ENCODE measurements around the gene MTSS2. TPM values are rescaled to one million over a fixed set of nuclear protein-coding genes. Genes with fewer than 3 reads are reported as not detected.

The MTSS2 gene
- total RNA-seq, 2 donors from 2014 or later = 57.3 to 58.5 TPM

- no peaks in the 10 kb centered on the region for H3K27me3 ChIP-seq (replicated peaks; ENCODE audit: insufficient read depth)
- no peak overlapping the region for H3K4me3 ChIP-seq
- no peak for DNase-seq (ENCODE audit: low spot score)
- H3K4me1 ChIP-seq (ENCODE audit: control insufficient read depth in 1 of 2, low read depth in 2 of 2) = peaks cover 19 to 33% of the 10 kb centered on the region in 2 donors
- no peak overlapping the region for H3K27ac ChIP-seq
- ATAC-seq (ENCODE audit: insufficient number of reproducible peaks, low FRiP score, low read depth) = no peak
- H3K36me3 ChIP-seq = no peaks in the 10 kb centered on the region
- H3K9me3 ChIP-seq = no peaks in the 10 kb centered on the region
- TF ChIP-seq, protein P1, sequence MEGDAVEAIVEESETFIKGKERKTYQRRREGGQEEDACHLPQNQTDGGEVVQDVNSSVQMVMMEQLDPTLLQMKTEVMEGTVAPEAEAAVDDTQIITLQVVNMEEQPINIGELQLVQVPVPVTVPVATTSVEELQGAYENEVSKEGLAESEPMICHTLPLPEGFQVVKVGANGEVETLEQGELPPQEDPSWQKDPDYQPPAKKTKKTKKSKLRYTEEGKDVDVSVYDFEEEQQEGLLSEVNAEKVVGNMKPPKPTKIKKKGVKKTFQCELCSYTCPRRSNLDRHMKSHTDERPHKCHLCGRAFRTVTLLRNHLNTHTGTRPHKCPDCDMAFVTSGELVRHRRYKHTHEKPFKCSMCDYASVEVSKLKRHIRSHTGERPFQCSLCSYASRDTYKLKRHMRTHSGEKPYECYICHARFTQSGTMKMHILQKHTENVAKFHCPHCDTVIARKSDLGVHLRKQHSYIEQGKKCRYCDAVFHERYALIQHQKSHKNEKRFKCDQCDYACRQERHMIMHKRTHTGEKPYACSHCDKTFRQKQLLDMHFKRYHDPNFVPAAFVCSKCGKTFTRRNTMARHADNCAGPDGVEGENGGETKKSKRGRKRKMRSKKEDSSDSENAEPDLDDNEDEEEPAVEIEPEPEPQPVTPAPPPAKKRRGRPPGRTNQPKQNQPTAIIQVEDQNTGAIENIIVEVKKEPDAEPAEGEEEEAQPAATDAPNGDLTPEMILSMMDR (IDR thresholded peaks at IDR 0.05) = no peak
Measured at GRCh38 chr16:70642633-70643032, 43.2 kb downstream of the MTSS2 start.

- Histone ChIP-seq H3K4me1 (ENCODE audit: control insufficient read depth in 1 of 2, low read depth in 2 of 2) (peaks cover 15 to 34% of the 10 kb centered on the region in 2 donors), H3K27ac (peak overlapping the region in 1 of 2 donors; percentile 39), H3K27me3 (replicated peaks; ENCODE audit: insufficient read depth) (no peaks in the 10 kb centered on the region), H3K9me3 (no peaks in the 10 kb centered on the region), H3K36me3 (no peaks in the 10 kb centered on the region), H3K4me3 (peak overlapping the region; percentile 36)
- DNase-seq (ENCODE audit: low spot score) (no peak), ATAC-seq (ENCODE audit: insufficient number of reproducible peaks, low FRiP score, low read depth) (peak; percentile 42)
- TF ChIP-seq, protein P1 (IDR thresholded peaks at IDR 0.05) = no peak
Measured at GRCh38 chr16:70638814-70639792, 46.8 kb downstream of the MTSS2 start.

Other genes with a start within 250 kb of the MTSS2 start
- gene ST3GAL2, start 247.0 kb downstream of the MTSS2 start, total RNA-seq = 10 to 100 TPM; 21.0 to 28.4 TPM
- gene FCSK, start 231.5 kb downstream of the MTSS2 start, total RNA-seq = 10 to 100 TPM; 16.1 to 20.4 TPM
- 10 to 100 TPM; 44.2 to 46.7 TPM for gene COG4, start 162.5 kb downstream of the MTSS2 start, total RNA-seq
- gene SF3B3, start 162.2 kb downstream of the MTSS2 start, total RNA-seq = 100 to 1,000 TPM in 1 of 2 donors, 10 to 100 TPM in 1; 94.6 to 123 TPM
- 10 to 100 TPM; 11.9 to 55.6 TPM for gene IL34, start 39.5 kb downstream of the MTSS2 start, total RNA-seq
- gene VAC14, start 115.1 kb upstream of the MTSS2 start, total RNA-seq = 10 to 100 TPM; 34.9 to 37.0 TPM